Measurements from ENCODE around the gene ARHGAP19.

- no peak for TF ChIP-seq POLR2A (IDR thresholded peaks at IDR 0.05; ENCODE audit: low read depth, low read length)
- no peak for TF ChIP-seq TAF1 (IDR thresholded peaks at IDR 0.05; ENCODE audit: borderline replicate concordance, low read depth, low read length)
- TF ChIP-seq POLR2AphosphoS5 (IDR thresholded peaks at IDR 0.05; ENCODE audit: low read depth, low read length), result no peak
These were observed 5.3 kb upstream of the ARHGAP19 start for GRCh38 chr10:97297556-97298222.

Measured in GM12892 (cell line).